ENCODE measurements around the gene ANKRD55.
"Not testable (repeated sequence)": the region's sequence is repeated elsewhere in the genome, so short reads cannot be mapped to it uniquely, and the experiment has no call there.

The ANKRD55 gene

DNA sequence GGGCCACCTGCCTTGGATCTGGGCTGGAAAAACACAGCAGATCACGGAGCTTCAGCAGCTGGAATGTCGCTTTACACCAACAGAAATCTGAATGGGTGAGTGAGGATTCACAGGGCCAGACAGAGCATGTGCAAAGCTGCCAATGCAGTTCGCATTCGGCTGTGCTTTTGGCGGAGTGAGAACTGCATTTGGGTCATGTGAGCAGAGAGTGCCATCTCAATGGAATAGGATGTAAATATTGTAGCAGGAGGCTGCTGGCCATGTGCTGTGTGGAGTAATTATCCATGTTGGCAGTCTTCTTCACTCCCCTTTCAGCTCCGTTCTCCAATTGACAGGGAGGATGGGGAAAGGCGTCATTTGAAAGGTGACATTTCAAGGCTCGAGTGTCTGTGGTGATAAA is at the start of gene ANKRD55:
Gene ANKRD55 (minus strand): TSS at position 101 of the 400 bp plus-strand sequence. CDS start 417 bp downstream, outside the sequence.
- peak; percentile 58 for DNase-seq

DNA sequence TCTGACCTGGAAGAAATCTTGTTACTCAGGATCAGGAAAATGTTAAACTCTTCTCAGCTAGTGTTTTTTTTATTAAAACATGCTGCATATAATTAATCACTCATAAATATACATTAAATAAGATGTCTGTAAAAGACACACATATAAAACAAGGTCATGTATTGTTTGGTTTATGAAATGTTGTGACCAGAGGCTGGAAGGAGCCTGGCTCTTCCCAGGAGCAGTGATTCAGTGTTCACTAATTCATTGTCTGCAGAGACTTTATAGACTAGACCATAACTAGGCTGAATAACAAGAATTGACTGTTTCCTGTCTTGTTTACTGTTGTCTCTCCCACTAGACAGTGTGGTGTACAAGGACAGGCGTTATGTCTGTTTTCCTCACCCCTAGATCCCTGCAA is 49.1 kb upstream of the ANKRD55 start:
- DNase-seq: no peak

DNA sequence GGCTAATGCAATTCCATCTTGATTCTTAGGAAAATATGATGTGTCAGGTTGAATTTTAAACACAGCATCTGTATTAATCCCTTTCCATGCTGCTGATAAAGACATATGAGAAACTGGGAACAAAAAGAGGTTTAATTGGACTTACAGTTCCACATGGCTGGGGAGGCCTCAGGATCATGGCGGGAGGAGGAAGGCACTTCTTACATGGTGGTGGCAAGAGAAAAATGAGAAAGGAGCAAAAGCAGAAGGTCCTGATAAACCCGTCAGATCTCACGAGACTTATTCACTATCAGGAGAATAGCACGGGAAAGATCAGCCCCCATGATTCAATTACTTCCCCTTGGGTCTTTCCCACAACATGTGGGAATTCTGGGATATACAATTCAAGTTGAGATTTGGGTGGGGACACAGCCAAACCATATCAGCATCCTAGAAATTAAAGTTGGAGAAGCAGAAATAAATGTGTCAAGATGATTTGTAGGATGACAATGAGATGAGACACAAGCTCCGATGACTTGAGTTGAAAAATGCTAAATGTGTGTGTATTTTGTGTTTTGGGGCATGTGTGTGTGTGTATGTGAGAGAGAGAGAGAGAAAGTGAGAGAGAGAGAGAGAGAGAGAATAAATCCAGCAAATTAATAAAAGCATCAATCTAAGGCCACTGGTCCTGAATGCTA is 48.5 kb upstream of the ANKRD55 start:
- DNase-seq: no peak

DNA sequence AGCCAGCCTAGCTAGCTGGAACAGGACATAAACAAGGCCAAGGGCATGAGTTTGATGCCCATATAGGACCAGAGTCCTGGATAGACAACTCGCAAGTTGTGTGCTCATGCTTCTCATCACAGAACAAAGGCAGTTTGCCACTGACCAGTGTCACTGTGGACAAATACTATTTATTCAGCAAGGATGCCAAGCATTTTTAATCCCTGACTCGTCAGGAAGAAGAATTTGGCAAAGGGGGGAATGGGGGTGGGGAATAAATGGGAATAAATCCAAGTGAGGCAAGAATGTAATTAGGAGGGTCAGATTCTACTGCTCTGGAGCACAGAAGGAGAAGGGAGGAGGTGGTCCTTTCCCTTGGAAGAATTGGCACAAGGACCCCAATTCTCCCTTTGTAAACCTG is 46.8 kb upstream of the ANKRD55 start:
- no peak for DNase-seq

DNA sequence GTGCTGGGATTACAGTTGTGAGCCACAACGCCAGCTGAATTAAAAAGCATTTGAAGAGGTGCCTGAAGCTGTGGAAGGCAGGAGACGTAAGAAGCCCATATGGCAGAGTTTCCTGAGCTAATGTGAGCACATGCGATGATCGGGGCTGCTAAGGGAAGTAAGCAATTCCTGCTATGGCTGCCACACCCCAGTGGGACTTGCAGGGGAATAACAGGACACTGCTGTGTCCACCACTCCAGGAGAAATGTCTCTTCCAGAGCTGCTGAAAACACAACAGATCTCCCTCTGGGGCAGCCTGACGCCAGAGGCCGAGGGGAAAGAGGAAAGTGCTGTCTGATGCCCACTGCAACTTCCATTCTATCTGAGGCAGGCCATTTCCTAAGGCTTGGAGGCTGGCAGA is 46.2 kb upstream of the ANKRD55 start:
- no peak for DNase-seq

DNA sequence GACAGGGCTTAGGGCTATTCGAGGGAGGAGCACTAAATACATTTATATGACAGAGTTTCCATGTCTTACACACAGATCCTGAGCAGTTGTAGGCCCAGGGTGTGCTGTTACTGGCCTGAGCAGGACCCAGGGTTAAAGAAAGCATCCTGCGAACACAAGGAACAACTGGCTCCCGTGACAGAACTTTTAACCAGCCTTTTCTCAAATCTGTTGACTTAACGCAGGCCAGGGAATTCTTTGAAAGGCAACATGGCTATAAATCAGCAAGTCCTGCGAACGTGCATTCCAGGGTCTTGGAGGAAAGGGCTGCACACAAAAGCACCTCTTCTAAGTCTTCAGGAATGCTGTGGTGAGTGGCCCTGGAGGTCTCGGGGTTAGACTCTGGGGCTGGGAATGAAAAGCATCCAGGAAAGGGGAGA is 45.2 kb upstream of the ANKRD55 start:
- peak; percentile 98 for DNase-seq

DNA sequence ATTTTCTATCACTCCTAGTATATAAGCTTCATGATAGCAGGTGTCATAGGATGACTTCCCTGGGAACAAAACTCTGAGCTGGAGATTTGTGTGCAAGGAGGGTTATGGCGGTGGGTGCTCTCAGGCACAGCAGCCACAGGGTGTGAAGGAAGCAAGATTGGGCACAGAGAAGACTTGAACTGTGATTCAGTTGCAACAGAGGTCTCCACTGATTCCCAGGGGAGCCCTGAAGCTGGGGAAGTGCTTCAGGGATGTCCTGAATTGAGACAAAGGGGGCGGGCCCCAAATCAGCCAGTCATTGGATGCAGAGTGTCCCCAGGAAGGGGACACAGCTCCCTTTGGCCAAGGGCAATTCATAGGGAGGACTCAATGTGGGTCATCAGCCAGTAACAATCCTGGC is 44.4 kb upstream of the ANKRD55 start:
- no peak for DNase-seq

DNA sequence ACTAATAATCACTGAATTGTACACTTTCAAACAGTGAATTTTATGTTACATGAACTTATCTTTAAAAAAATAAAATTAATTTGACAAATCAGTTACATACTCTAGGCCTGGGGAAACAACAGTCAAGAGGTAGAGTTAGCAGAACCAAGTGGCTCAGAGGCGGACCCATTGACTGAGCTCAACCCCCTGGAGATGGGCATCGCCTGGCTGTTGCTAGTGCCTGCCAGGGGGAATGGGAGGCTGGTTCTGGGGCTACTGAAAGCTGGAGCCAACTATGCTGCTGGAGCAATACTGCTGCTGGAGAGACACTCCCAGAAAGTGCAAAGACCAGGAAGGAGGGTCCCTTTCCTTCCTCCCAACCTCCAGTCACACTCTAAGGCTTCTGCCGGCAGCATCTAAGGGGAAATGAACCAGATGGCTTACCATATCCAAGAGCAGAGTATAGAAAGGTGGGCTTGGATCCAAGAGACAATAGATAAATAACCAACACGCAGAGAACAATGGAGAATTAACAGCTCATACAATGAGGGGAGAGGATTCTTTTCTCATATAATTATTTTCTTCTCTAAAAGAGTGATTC is 40.3 kb upstream of the ANKRD55 start:
- no peak for DNase-seq

DNA sequence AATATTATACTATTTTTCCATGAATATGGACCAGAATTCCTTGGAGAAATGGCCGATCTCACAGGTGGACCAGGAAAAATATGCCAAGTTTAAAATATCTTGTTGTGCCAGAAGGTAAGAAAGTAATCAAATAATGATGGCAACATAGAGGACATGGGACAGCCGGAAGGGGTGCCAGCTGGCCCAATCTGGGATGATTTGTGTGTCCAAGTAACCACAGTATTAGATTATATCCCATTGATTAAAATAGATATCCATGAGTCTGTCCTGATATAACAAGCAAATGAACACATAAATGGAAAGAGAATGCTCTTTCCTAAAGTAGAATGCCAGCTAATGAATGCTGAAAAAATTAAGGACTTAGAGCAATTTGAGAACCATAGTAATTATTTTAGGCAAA is 39.6 kb upstream of the ANKRD55 start:
- DNase-seq: no peak

DNA sequence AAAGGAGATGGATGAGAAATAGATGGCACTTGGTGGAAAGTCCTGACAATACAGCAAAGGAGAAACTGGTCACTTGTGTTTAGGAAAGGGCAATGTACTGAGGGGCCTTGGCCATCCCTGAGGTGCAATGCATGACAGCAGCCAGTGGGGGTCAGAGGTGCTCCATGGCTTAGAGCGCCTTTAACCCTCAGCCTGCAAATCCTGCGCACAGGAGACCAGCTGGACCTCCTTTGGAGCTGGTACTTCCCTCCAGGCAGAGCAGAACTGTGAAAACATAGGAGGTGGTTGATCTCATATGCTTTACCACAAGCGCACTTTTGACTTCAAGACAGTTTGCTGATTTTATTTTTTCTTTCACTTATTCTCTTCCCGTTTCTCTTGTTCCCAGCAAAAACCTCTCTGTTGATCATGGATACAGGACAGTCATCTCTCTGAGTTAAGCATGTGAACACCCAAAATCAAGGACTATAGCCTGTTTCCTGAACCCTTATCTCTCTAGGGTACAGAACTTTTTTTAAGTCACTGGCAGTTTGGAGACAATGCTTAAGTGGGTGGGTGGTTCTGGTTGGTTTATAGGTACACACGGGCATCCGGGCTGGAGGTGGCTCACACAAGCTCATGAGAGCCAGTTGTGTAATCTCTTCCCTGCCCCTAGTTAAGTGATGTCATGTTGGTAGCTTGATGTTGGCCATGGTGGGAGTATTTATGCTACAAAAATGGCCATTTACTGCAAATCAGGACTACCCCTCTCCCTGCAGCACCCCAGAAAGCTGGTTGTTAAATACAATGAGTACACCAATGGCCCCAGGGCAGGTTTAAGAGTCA is 37.6 kb upstream of the ANKRD55 start:
- DNase-seq: peak; percentile 95

DNA sequence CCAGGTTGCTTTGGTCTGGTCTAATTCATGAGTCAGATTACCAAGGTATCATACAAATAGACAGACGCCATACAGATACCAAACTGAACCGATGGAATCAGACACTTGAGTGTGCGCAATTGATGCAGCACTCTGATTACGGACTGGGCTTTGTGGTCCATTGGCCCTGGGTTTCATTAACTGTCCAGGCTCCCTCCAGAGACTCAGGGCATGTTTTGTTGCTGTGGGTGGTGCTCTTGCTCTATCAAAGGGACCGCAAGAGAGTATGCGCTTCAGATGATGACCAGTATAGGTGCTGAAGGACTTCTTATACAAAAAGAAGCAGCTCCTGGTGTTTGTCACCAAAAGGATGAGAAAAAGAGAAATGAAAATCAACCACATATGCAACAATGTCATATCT is 36.9 kb upstream of the ANKRD55 start:
- peak; percentile 63 for DNase-seq

DNA sequence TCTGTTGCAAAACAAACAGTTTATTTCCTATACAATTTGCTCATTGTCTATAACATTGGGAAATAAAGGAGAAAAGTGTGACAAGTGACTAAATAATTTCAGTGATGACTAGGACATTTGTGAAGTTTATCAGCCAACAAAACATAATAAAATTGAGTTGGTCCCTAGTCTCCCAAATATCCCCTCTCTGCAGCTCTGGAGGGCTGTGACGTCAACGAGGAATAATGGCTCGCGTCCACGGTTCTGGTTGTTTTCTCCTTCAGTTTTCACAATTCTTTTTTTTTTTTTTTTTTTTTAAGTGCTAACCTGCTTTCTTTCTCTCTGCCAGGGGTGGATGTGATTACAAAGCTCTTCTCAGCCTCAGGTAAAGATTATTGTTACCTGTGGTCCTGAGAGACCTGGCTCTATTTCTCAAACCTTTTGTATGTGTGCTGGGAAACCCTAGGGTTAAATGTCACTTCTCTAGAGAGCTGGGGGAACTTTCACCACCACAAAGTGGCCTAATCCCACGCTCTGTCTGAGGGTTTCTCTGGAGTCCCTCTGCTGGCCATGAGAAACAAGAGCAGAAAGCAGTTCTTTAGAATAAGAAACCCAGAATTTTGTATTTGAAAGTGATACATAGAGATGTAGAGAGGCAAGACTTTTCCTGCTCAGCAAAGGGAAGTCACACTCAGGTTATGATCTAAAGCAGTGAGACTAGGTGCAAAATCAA is 36.2 kb upstream of the ANKRD55 start:
- DNase-seq: peak; percentile 63

DNA sequence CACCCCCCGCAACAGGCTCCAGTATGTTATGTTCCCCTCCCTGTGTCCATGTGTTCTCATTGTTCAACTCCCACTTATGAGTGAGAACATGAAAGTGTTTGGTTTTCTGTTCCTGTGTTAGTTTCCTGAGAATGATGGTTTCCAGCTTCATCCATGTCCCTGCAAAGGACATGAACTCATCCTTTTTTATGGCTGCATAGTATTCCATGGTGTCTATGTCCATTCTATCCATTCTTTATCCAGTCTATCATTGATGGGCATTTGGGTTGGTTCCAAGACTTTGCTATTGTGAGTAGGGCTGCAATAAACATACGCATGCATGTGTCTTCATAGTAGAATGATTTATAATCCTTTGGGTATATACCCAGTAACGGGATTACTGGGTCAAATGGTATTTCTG is 35.6 kb upstream of the ANKRD55 start:
- not testable (repeated sequence) for DNase-seq

DNA sequence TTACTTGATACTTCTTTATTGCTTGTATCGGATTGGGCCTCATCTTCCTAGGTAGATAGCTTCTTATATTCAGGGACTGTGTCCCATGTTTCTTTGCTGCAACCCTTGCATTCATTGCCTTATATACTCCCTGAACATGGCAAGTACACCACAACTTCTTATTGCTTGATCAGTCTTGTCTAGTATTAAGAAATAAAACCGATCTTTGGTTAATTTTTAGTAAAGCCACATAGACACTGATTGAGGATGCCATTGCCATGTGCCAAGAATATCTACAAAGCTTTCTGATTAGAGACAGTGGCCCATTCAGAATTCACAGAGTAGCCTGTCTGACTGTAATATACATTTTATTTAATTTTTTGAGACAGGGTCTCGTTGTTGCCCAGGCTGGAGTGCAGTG is 34.7 kb upstream of the ANKRD55 start:
- DNase-seq: no peak

DNA sequence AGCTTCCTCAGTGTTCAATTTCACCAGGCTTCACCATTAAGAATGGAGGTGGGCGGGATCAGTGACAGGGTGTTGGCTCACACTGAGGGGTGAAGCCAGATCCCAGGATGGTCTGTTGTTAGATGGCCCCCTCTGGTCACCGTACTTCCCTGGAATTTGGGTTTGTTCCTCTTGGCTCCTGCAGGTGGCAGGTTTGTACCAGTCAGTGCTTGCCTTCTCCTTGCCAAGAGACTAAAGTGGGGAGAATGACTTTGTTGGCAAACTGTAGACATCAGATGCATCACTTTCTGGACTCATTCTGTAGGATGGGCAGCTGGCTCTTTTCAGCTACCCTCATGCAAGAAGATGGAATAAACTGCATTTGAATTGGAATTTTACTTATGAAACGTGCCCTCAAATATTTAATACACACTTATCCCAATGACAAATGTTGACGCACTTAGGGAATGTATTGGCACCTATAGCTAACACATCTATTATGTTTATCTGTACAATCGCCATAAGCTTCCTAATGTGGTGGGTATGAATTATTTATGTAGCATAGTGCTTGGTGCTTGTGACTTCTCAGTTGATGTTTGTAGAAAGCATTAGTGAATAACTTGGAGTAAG is 31.4 kb upstream of the ANKRD55 start:
- peak; percentile 75 for DNase-seq

DNA sequence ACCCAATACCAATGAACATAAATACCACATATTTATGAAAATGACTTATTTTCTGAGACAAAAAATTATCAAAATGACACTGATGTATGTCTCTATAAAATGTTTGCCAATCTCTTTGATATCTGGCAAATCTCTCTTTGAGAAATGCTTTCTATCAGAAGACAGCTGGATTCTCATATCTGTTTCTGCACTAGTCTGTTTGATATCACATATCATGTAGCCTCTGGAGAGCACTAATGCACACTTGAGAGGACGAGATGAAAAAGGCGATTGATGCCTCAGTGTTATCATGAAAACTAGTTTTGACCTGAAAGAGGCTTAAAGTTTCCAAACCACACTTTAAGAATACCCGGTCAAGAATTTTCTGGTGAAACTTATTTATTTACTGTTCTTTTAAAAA is 29.1 kb upstream of the ANKRD55 start:
- no peak for DNase-seq

DNA sequence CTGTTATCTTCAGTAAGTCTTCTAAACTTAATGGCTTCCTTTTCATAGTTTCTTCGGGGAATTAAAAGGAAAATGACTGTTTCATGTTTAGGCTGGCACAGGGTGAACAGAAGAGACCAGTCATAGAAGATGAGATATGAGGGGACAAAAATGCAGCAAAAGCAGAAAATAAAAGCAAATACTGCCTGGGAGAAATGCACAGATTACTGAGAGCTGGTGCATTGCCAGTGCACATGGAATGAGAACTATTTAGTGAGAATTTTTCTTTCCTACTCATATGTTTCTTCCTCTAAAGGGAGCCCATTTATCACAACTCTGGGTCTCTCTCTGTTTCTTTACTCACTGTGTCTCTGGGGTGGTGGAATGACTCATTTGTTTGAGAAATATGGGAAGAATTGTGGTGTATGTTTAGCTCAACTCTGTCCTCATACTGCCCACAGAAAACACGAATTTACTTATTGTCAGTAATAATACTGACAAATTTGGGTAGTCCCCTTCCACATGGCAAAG is 25.9 kb upstream of the ANKRD55 start:
- DNase-seq: no peak

DNA sequence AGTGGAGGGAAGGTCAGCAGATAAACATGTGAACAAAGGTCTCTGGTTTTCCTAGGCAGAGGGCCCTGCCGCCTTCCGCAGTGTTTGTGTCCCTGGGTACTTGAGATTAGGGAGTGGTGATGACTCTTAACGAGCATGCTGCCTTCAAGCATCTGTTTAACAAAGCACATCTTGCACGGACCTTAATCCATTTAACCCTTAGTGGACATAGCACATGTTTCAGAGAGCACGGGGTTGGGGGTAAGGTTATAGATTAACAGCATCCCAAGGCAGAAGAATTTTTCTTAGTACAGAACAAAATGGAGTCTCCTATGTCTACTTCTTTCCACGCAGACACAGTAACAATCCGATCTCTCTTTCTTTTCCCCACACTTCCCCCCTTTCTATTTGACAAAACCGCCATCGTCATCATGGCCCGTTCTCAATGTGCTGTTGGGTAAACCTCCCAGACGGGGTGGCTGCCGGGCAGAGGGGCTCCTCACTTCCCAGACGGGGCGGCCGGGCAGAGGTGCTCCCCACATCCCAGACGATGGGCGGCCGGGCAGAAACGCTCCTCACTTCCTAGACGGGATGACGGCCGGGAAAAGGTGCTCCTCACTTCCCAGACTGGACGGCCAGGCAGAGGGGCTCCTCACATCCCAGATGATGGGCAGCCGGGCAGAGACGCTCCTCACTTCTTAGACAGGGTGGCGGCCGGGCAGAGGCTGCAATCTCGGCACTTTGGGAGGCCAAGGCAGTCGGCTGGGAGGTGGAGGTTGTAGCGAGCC is 24.8 kb upstream of the ANKRD55 start:
- not testable (repeated sequence) for DNase-seq

DNA sequence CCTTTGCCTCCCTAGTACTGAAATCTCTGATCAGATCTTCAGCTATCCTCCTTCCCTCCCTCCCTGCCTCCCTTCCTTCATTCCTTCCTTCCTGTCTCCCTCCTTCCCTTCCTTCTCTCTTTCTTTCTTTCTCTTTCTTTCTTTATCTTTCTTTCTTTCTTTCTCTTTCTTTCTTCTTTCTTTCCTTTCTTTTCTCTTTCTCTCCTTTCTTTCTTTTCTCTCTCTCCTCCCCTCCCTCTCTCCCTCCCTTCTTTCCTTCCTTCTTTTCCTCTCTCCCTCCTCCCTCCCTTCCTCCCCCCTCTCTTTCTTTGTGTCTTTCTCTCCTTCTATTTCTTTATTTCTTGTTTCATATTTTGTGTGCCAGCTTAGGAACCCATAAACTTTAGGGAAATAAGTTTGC is 23.9 kb upstream of the ANKRD55 start:
- DNase-seq: no peak

DNA sequence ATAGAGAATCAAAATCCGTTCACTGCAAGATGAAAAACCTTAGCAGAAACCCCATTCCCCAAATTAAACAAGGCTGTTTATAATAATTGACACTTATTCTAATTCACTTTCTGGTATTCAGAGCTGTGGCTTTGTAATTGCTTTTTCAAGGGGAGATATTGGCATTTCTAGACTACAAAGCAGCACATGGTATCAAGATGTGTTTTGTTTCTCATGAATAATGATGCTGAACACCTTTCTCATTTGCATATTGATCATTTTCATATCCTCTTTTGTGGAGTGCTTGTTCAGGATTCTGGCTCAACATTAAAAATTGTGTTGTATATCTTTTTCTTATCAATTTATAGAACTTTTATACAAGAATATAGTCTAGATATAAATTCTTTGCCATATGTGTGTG is 22.4 kb upstream of the ANKRD55 start:
- DNase-seq: no peak

DNA sequence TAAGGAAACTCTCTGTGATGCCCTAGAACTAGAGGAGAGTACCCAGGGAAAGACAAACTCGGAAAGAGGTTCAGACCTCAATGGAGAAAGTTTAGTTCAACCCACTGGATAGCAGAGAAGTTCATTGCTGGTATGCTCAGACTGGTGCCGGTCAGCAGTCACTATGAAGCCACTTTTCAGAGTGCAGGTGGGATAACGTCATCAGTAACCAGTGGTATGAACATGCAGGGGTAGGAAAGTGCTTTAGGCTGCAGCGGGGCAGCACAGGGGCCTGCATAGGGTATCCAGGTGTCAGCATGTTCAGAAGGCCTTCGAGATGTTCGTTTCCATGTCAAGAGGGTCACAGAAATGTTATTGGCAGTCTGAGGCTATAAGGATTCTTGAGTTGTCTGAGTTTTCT is 20.8 kb upstream of the ANKRD55 start:
- no peak for DNase-seq

DNA sequence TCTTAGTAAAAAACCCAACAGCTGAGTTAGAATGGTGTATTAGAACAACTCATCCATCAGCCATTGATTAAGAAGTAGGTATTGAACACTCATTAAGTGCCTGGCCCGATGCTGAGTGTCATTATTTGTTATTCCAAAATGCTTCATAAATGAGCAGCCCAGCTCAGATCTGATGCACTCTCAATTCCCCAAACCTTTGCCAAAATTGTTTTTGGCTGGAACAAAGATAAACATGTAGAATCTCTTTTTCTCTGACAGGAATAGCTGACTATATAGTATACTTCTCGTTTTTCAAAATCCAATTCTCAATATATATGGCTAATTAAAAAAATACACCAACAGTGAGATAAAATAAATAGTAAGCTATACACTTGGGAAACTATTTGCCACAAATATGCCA is 20.0 kb upstream of the ANKRD55 start:
- no peak for DNase-seq
